ENCODE data around the gene LSM14A. TPM values are rescaled to one million over a fixed set of nuclear protein-coding genes. Genes with fewer than 3 reads are reported as not detected.
A peak's percentile ranks its signal among the peaks of the same experiment; 100 is the strongest.

LSM14A gene
- total and polyA plus RNA-seq, 2 of the 13 experiments (the other 11 are each of a cell fraction or from before 2014, with no cell fraction given) = 77.0 to 83.6 TPM

DNA sequence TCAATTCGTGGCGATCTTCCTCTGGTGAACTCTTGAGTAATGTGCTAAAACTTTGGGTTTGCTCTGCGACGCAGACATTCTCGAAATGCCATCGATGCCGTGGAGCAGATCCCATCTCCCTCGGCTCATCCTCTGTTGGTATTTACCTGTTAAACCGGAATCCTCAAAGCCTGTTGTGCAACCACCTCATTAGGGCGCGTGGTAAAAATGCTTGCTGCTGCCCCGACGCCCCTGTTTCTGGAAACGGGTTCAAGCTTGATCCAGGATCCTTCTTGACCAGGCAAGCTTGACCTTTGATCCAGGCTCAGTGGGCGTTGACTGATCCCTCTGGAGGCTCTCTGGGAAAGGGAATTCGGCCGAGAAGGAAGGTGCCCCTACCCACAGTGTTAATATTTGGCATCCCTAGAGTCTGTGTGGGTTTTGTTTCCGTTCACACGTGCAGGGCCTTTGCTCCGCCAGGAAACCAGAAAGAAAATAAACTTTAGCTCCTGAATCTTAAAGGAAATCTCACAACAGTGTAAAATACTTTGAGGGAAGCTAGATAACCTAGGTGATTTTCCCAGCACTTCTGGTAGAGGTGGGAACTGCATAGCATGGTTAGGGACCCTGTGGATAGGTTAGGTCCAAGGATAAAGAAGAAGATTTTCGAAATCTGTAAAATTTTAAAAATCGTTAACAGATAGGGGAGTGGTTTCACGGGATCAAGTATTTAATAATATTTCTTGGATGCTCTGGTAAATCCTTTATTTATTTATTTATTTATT, 1.1 kb downstream of the LSM14A start (continued):
- TF ChIP-seq, protein P1, sequence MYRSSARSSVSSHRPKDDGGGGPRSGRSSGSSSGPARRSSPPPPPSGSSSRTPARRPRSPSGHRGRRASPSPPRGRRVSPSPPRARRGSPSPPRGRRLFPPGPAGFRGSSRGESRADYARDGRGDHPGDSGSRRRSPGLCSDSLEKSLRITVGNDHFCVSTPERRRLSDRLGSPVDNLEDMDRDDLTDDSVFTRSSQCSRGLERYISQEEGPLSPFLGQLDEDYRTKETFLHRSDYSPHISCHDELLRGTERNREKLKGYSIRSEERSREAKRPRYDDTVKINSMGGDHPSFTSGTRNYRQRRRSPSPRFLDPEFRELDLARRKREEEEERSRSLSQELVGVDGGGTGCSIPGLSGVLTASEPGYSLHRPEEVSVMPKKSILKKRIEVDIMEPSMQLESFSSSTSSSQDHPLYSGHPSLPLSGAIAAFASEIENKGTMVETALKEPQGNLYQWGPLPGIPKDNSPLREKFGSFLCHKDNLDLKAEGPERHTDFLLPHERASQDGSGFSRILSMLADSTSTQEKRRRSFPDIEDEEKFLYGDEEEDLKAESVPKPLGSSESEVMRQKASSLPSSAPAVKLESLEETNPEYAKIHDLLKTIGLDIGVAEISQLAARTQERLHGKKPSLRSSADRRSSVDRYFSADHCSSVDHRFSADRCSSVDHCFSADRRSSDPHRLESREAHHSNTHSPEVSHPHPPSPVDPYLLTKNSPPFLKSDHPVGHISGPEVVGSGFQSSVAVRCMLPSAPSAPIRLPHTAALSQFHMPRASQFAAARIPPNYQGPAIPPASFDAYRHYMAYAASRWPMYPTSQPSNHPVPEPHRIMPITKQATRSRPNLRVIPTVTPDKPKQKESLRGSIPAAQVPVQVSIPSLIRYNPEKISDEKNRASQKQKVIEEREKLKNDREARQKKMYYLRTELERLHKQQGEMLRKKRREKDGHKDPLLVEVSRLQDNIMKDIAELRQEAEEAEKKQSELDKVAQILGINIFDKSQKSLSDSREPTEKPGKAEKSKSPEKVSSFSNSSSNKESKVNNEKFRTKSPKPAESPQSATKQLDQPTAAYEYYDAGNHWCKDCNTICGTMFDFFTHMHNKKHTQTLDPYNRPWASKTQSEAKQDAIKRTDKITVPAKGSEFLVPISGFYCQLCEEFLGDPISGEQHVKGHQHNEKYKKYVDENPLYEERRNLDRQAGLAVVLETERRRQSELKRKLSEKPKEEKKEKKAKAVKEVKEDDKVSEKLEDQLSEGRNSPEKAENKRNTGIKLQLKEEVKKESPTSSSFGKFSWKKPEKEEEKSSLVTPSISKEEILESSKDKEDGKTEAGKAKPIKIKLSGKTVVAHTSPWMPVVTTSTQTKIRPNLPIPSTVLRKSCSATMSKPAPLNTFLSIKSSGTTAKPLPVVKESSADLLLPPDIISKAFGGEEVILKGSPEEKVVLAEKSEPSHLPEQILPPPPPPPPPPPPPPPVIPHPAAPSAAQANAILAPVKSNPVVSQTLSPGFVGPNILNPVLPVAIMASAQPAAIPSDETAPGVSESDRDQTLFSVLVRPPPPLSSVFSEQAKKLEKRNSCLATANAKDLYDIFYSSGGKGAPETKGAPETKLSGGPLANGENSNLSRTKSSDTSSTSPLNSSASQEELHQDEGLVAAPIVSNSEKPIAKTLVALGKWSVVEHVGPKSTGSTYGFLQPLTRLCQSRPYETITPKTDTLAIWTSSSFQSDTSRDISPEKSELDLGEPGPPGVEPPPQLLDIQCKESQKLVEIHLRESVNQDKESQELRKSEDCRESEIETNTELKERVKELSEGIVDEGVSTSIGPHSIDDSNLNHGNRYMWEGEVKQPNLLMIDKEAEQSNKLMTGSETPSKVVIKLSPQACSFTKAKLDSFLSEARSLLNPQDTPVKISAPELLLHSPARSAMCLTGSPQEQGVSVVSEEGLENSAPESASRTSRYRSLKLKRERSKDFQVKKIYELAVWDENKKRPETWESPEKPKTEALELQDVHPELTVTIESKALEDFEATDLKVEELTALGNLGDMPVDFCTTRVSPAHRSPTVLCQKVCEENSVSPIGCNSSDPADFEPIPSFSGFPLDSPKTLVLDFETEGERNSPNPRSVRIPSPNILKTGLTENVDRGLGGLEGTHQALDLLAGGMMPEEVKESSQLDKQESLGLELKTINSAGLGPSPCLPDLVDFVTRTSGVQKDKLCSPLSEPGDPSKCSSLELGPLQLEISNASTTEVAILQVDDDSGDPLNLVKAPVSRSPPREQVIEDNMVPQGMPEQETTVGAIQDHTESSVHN (CRISPR knock-in tag; IDR thresholded peaks at IDR 0.05) = 0 out of 2 replicates have a peak, but pooled peaks have one; percentile 43
- TF ChIP-seq GATA4 (IDR thresholded peaks at IDR 0.05; ENCODE audit: borderline replicate concordance, low read depth) (no peak), PHB2 (IDR thresholded peaks at IDR 0.05; ENCODE audit: partially characterized antibody) (no peak), ZNF335 (CRISPR knock-in tag; IDR thresholded peaks at IDR 0.05) (peak; percentile 61; the same call in 1 of the 2 replicates), ZNF282 (IDR thresholded peaks at IDR 0.05; ENCODE audit: partially characterized antibody) (no peak), ZBTB49 (CRISPR knock-in tag; IDR thresholded peaks at IDR 0.05; ENCODE audit: borderline replicate concordance) (peak; percentile 93; the same call in 1 of the 2 replicates), NR2C2 (CRISPR knock-in tag; IDR thresholded peaks at IDR 0.05; ENCODE audit: borderline replicate concordance) (peak; percentile 75), DNMT3B (CRISPR knock-in tag; conservative IDR thresholded peaks at IDR 0.05) (peak; percentile 90), KDM5B (CRISPR knock-in tag; IDR thresholded peaks at IDR 0.05; ENCODE audit: borderline replicate concordance) (peak; percentile 53), PBX3 (CRISPR knock-in tag; IDR thresholded peaks at IDR 0.05; ENCODE audit: borderline replicate concordance) (0 out of 2 replicates have a peak, but pooled peaks have one; percentile 34), RNF2 (conservative IDR thresholded peaks at IDR 0.05; ENCODE audit: low read depth) (0 out of 2 replicates have a peak, but pooled peaks have one; percentile 28), ZNF781 (CRISPR knock-in tag; IDR thresholded peaks at IDR 0.05; ENCODE audit: borderline replicate concordance, not compliant biosample characterization) (peak; percentile 57), GTF2F1 (IDR thresholded peaks at IDR 0.05; ENCODE audit: low read length) (no peak), ARNT (IDR thresholded peaks at IDR 0.05) (no peak), SNRNP70 (IDR thresholded peaks at IDR 0.05; ENCODE audit: low read depth, low read length) (no peak), GFI1 (CRISPR knock-in tag; IDR thresholded peaks at IDR 0.05; ENCODE audit: borderline replicate concordance) (peak; percentile 32; the same call in 1 of the 2 replicates), ZNF746 (CRISPR knock-in tag; IDR thresholded peaks at IDR 0.05) (peak; percentile 81), FOXA1 (IDR thresholded peaks at IDR 0.05) (no peak), FOXA1 (CRISPR knock-in tag; IDR thresholded peaks at IDR 0.05) (peak; percentile 66)
